GM12878 (cell line): ENCODE results near the gene MLST8. TPM values are rescaled to one million over a fixed set of nuclear protein-coding genes. Genes with fewer than 3 reads are reported as not detected.

Source experiments
- ATAC-seq: fragments of 200-7000 bp; cut with Tn5 transposase; 3 replicates; pipeline ENCODE4 v1.9.1; 2020; ENCODE audit warnings: mild to moderate bottlenecking, moderate library complexity
- BruUV-seq: library from RNA; stranded (reverse); fragments of 400-500 nt; replicated peaks from 2 replicates; lab custom pipeline; 2021; lab: Mats Ljungman, UMichigan
- CTCF ChIA-PET: fragments of 300-600 bp; sonication (Branson Sonifier 250); formaldehyde crosslinking; extraction: SDS; loops from one replicate; lab custom pipeline; 2021; ENCODE audit warnings: inconsistent platforms; lab: Yijun Ruan, JAX
- POLR2A ChIA-PET: fragments of 350-600 bp; formaldehyde crosslinking; extraction: SDS; loops from one replicate; lab custom pipeline; 2021; ENCODE audit warnings: inconsistent platforms; lab: Charles Lee
- RAD21 ChIA-PET: fragments of 300-600 bp; sonication (Branson Sonifier 250); formaldehyde crosslinking; loops from one replicate; lab custom pipeline; 2023; ENCODE audit warnings: antibody characterized with exemption; ENCODE audit not compliant: unreplicated experiment; lab: Charles Lee
- SMC1A ChIA-PET: fragments of 300-600 bp; sonication (Branson Sonifier 250); formaldehyde crosslinking; loops from one replicate; lab custom pipeline; 2023; ENCODE audit not compliant: unreplicated experiment, uncharacterized antibody; lab: Charles Lee
- DNase-seq: peaks from one replicate; pipeline ENCODE4 v3.0.0-alpha.2; 2011; ENCODE audit warnings: low read depth, low spot score
- FAIRE-seq: peaks from 3 replicates; lab custom pipeline; 2011; peaks lifted over from hg19 to GRCh38; lab: Jason Lieb, UNC
- H2AFZ ChIP-seq: 2 replicates; pipeline ENCODE4 v1.6.0; 2011; ENCODE audit warnings: low read depth, low read length, control low read depth; ENCODE audit not compliant: control insufficient read depth
- H3K27ac ChIP-seq: 2 replicates; pipeline ENCODE4 v1.5.1; 2011; ENCODE audit warnings: control low read depth; ENCODE audit not compliant: control insufficient read depth, insufficient read depth
- H3K27me3 ChIP-seq, 2 experiments: replicated peaks in 1 of 2; 2 replicates each; pipeline versions ENCODE4 v1.6.0 to v1.6.1; 2011; ENCODE audit warnings: low read length in 1 of 2; ENCODE audit not compliant: control insufficient read depth in 2 of 2, insufficient read depth in 2 of 2
- H3K36me3 ChIP-seq, 2 experiments: 2 replicates each; pipeline ENCODE4 v1.5.1; 2011; ENCODE audit warnings: low read length in 1 of 2; ENCODE audit not compliant: control insufficient read depth in 2 of 2, insufficient read depth in 2 of 2
- H3K4me1 ChIP-seq: 2 replicates; pipeline ENCODE4 v1.6.1; 2011; ENCODE audit warnings: mild to moderate bottlenecking, low read length, moderate library complexity, mixed read lengths; ENCODE audit not compliant: control insufficient read depth, insufficient read depth
- H3K4me2 ChIP-seq: 2 replicates; pipeline ENCODE4 v1.6.0; 2011; ENCODE audit warnings: control low read depth; ENCODE audit not compliant: control insufficient read depth, insufficient read depth
- H3K4me3 ChIP-seq: fragments of 200-600 bp; sonication (generic); 2 replicates; pipeline ENCODE4 v1.5.1; 2016
- H3K79me2 ChIP-seq: 2 replicates; pipeline ENCODE4 v1.6.0; 2011; ENCODE audit warnings: low read length; ENCODE audit not compliant: control insufficient read depth, insufficient read depth
- H3K9ac ChIP-seq: 2 replicates; pipeline ENCODE4 v1.8.0; 2011; ENCODE audit warnings: low read length, control low read depth, mixed read lengths; ENCODE audit not compliant: control insufficient read depth, insufficient read depth
- H3K9me3 ChIP-seq: replicated peaks from 3 replicates; pipeline ENCODE4 v1.5.1; 2011; ENCODE audit warnings: mild to moderate bottlenecking, low read length; ENCODE audit not compliant: control insufficient read depth, insufficient read depth
- H4K20me1 ChIP-seq: 2 replicates; pipeline ENCODE4 v1.6.0; 2011; ENCODE audit not compliant: control insufficient read depth, insufficient read depth
- BCL3 ChIP-seq: IDR thresholded peaks from 2 replicates; pipeline ENCODE4 v1.6.1; 2011; ENCODE audit warnings: borderline replicate concordance, low read depth, mild to moderate bottlenecking, moderate library complexity, low read length; ENCODE audit not compliant: insufficient read depth, poor library complexity, severe bottlenecking
- GATAD2B ChIP-seq: fragments of 450-650 bp; conservative IDR thresholded peaks from 2 replicates; pipeline ENCODE4 v1.6.1; 2017; ENCODE audit warnings: low read depth, mild to moderate bottlenecking, moderate library complexity
- JUNB ChIP-seq: IDR thresholded peaks from 2 replicates; pipeline ENCODE4 v1.6.1; 2016; ENCODE audit warnings: antibody characterized with exemption, mild to moderate bottlenecking
- MTA3 ChIP-seq: IDR thresholded peaks from 2 replicates; pipeline ENCODE4 v1.6.1; 2012; ENCODE audit warnings: low read length, inconsistent platforms, borderline replicate concordance
- PBX3 ChIP-seq: IDR thresholded peaks from 2 replicates; pipeline ENCODE4 v1.6.1; 2011; ENCODE audit warnings: mild to moderate bottlenecking, low read depth, low read length, moderate library complexity; ENCODE audit not compliant: insufficient replicate concordance
- PML ChIP-seq: IDR thresholded peaks from 2 replicates; pipeline ENCODE4 v1.6.1; 2012; ENCODE audit warnings: low read length, inconsistent platforms
- RAD51 ChIP-seq: fragments of 450-650 bp; IDR thresholded peaks from 2 replicates; pipeline ENCODE4 v1.6.1; 2016; ENCODE audit warnings: moderate library complexity, mild to moderate bottlenecking, inconsistent platforms
- RB1 ChIP-seq: fragments of 450-650 bp; formaldehyde crosslinking; IDR thresholded peaks from 2 replicates; pipeline ENCODE4 v1.6.1; 2017; ENCODE audit warnings: mild to moderate bottlenecking, borderline replicate concordance
- STAT1 ChIP-seq: fragments of 450-650 bp; conservative IDR thresholded peaks from 2 replicates; pipeline ENCODE4 v1.6.1; 2014; ENCODE audit warnings: antibody characterized with exemption, mild to moderate bottlenecking
- TBL1XR1 ChIP-seq: IDR thresholded peaks from 2 replicates; pipeline ENCODE4 v1.6.1; 2012; ENCODE audit warnings: low read depth, low read length, improper control_type of control experiment
- WGBS: methylation state at CpG from one replicate; pipeline ENCODE4 v1.1.6; 2016; ENCODE audit warnings: low lambda C conversion rate; ENCODE audit not compliant: insufficient replicate concordance, insufficient coverage; ENCODE audit errors: missing lambda C conversion rate; 5-methylcytosine and 5-hydroxymethylcytosine counted together
- in situ Hi-C: fragments of 300-500 bp; cut with MboI; formaldehyde crosslinking; loops from 9 replicates; pipeline ENCODE4 v1.14.3; 2018; ENCODE audit warnings: mixed read lengths
- intact Hi-C: fragments of 100-400 bp; cut with micrococcal nuclease; formaldehyde crosslinking; loops from one replicate; pipeline ENCODE4 v1.14.2; 2022; ENCODE audit not compliant: unreplicated experiment
- polyA plus RNA-seq, 11 experiments: library from polyadenylated mRNA; depleted of rRNA in 4 of 11; unstranded in 6 of 11; stranded (reverse) in 5 of 11; fragments of >200 nt; fragmentation: Nextera tagmentation in 4 of 11; fragmentation: Illumina TruSeq in 1 of 11; extraction: Ambion mirVana in 4 of 11; extraction: Trizol in 1 of 11; gene quantifications; 1 replicate in 1 of 11; 2 replicates in 10 of 11; pipeline versions ENCODE4 v1.2.1 to v1.2.3, GENCODE V29; 2011 to 2016; ENCODE audit warnings: inconsistent platforms in 2 of 11, missing spikeins in 2 of 11, low read depth in 1 of 11
- total RNA-seq, 4 experiments: library from RNA; depleted of rRNA in 3 of 4; stranded (reverse); fragments of >200 nt in 3 of 4; fragmentation: Illumina TruSeq in 1 of 4; extraction: Trizol in 1 of 4; gene quantifications; 2 replicates each; pipeline versions ENCODE4 v1.2.1 to v1.2.3, GENCODE V29; 2013 to 2021

MLST8 gene
- total and polyA plus RNA-seq, 10 of the 15 experiments (the other 5 are each of a cell fraction or from before 2014, with no cell fraction given), result 1.0 to 114 (median 64.2) TPM

GRCh38 chr16:2198283-2198682 is 7.0 kb upstream of the MLST8 start:
- CTCF ChIA-PET, result no interaction called here
- no peak for DNase-seq
- Histone ChIP-seq H3K4me1 (no peaks in the 10 kb centered on the region; the same call in 1 of the 2 replicates), H3K4me3 (no peak overlapping the region)
- TF ChIP-seq TBL1XR1 (no peak), BCL3 (no peak), JUNB (no peak), STAT1 (no peak), GATAD2B (no peak), PBX3 (no peak), RB1 (no peak), MTA3 (no peak), RAD51 (no peak), PML (no peak)
- TF ChIP-seq, all 136 proteins: peak for 0
- in situ Hi-C loops, result no loop called here
- ATAC-seq (no peak), FAIRE-seq (no peak)
- BruUV-seq, result no TSS peak
- H4K20me1 ChIP-seq, result no peaks in the 10 kb centered on the region
- intact Hi-C loops, result no loop called here
- RAD21 ChIA-PET, result no interaction called here
- no peak overlapping the region for H3K27ac ChIP-seq
- POLR2A ChIA-PET, result no interaction called here
- no peak overlapping the region for H3K4me2 ChIP-seq
- H3K27me3 ChIP-seq, result peaks cover 12 to 15% of the 10 kb centered on the region in 2 experiments
- WGBS, result 45% methylated on average over 4 of the region's 4 CpGs
- H3K9ac ChIP-seq, result no peak overlapping the region
- SMC1A ChIA-PET, result interaction anchor here (1.1 kb wide), 1 partner anchor 54 kb away, joined by 4 read pairs; no protein-coding TSS in a partner anchor
- H3K79me2 ChIP-seq, result no peaks in the 10 kb centered on the region
- H3K9me3 ChIP-seq, result no peaks in the 10 kb centered on the region
- no peaks in the 10 kb centered on the region for H3K36me3 ChIP-seq
- H2AFZ ChIP-seq, result no peak overlapping the region
